K562 (cell line): ENCODE results near the gene SAMD4A.

ENCODE experiments used
- GATAD2B ChIP-seq: fragments of 450-650 bp; IDR thresholded peaks from 2 replicates; pipeline ENCODE4 v1.6.1; 2017; ENCODE audit warnings: mild to moderate bottlenecking, borderline replicate concordance
- HEY1 ChIP-seq: fragments of 250-450 bp; sonication (Bioruptor Pico); IDR thresholded peaks from 2 replicates; pipeline ENCODE4 v1.5.0; 2020; ENCODE audit warnings: mild to moderate bottlenecking, moderate library complexity, borderline replicate concordance
- KLF1 ChIP-seq: fragments of 450-650 bp; IDR thresholded peaks from 2 replicates; pipeline ENCODE4 v1.6.1; 2016; ENCODE audit warnings: missing genetic modification characterization, missing compliant biosample characterization
- NCOR1 ChIP-seq: fragments of 450-650 bp; IDR thresholded peaks from 2 replicates; pipeline ENCODE4 v1.6.1; 2016; ENCODE audit warnings: mild to moderate bottlenecking, moderate library complexity
- RNF2 ChIP-seq: sonication (generic); IDR thresholded peaks from 2 replicates; pipeline ENCODE4 v1.6.1; 2016
- SIX5 ChIP-seq, 2 experiments: IDR thresholded peaks; 2 replicates each; pipeline ENCODE4 v1.6.1; 2011; ENCODE audit warnings: low read length in 2 of 2, borderline replicate concordance in 1 of 2, low read depth in 1 of 2, mild to moderate bottlenecking in 1 of 2, moderate library complexity in 1 of 2; ENCODE audit not compliant: insufficient read depth in 1 of 2
- TCF7 ChIP-seq: sonication (generic); IDR thresholded peaks from 2 replicates; pipeline ENCODE4 v1.6.1; 2016; ENCODE audit warnings: antibody characterized with exemption, borderline replicate concordance
- U2AF2 ChIP-seq: fragments of 200-400 bp; formaldehyde crosslinking; optimal IDR thresholded peaks from 2 replicates; pipeline ENCODE3; 2017; ENCODE audit warnings: low read depth, mild to moderate bottlenecking, low read length
- ZNF274 ChIP-seq: IDR thresholded peaks from 2 replicates; pipeline ENCODE4 v1.6.1; 2011; ENCODE audit warnings: low read depth, mild to moderate bottlenecking, low read length, moderate library complexity, borderline replicate concordance
- TF ChIP-seq, protein P1 (sequence below): sonication (generic); formaldehyde crosslinking; IDR thresholded peaks from 2 replicates; pipeline ENCODE4 v1.8.1; 2022; ENCODE audit warnings: missing genetic modification reagents
- TF ChIP-seq, protein P2 (sequence below), 3 experiments: IDR thresholded peaks in 2 of 3; conservative IDR thresholded peaks in 1 of 3; 2 replicates each; pipeline ENCODE4 v1.5.1; 2011 to 2012; ENCODE audit warnings: low read length in 3 of 3, mild to moderate bottlenecking in 3 of 3, control low read depth in 2 of 3, improper control_type of control experiment in 1 of 3, inconsistent platforms in 1 of 3, low read depth in 1 of 3, mixed read lengths in 1 of 3, moderate library complexity in 1 of 3; ENCODE audit not compliant: insufficient read depth in 2 of 3

DNA sequence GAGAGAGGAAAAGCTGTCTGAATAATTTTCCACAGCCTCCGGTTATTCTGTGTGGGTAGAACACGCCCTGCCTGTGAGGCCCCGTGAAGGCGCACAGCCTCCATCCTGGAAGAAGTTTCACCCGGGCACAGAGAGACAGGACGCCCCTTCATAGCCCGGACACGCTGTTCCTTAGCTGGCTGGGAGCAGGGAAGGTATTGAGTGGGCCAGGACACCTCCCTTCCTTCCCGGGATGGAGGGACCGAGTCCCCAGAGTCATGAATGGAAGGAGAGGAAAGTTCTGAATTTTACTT lies 200.2 kb downstream of the SAMD4A start:
- TF ChIP-seq NCOR1 (no peak), U2AF2 (no peak), KLF1 (tag) (no peak), HEY1 (CRISPR knock-in tag) (no peak), RNF2 (no peak), ZNF274 (no peak), GATAD2B (no peak), SIX5 (IDR thresholded peaks at IDR 0.05; ENCODE audit: borderline replicate concordance in 1 of 2, insufficient read depth in 1 of 2, low read depth in 1 of 2, low read length in 2 of 2) (no peak), TCF7 (no peak)
- TF ChIP-seq, protein P1, sequence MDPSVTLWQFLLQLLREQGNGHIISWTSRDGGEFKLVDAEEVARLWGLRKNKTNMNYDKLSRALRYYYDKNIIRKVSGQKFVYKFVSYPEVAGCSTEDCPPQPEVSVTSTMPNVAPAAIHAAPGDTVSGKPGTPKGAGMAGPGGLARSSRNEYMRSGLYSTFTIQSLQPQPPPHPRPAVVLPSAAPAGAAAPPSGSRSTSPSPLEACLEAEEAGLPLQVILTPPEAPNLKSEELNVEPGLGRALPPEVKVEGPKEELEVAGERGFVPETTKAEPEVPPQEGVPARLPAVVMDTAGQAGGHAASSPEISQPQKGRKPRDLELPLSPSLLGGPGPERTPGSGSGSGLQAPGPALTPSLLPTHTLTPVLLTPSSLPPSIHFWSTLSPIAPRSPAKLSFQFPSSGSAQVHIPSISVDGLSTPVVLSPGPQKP, result no peak
- TF ChIP-seq, protein P2, sequence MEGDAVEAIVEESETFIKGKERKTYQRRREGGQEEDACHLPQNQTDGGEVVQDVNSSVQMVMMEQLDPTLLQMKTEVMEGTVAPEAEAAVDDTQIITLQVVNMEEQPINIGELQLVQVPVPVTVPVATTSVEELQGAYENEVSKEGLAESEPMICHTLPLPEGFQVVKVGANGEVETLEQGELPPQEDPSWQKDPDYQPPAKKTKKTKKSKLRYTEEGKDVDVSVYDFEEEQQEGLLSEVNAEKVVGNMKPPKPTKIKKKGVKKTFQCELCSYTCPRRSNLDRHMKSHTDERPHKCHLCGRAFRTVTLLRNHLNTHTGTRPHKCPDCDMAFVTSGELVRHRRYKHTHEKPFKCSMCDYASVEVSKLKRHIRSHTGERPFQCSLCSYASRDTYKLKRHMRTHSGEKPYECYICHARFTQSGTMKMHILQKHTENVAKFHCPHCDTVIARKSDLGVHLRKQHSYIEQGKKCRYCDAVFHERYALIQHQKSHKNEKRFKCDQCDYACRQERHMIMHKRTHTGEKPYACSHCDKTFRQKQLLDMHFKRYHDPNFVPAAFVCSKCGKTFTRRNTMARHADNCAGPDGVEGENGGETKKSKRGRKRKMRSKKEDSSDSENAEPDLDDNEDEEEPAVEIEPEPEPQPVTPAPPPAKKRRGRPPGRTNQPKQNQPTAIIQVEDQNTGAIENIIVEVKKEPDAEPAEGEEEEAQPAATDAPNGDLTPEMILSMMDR (IDR thresholded peaks at IDR 0.05 in 2 of 3, conservative IDR thresholded peaks at IDR 0.05 in 1 of 3; ENCODE audit: insufficient read depth in 2 of 3, low read depth in 1 of 3, low read length in 3 of 3), result no peak
